ENCODE data around the gene PRMT9.

DNA sequence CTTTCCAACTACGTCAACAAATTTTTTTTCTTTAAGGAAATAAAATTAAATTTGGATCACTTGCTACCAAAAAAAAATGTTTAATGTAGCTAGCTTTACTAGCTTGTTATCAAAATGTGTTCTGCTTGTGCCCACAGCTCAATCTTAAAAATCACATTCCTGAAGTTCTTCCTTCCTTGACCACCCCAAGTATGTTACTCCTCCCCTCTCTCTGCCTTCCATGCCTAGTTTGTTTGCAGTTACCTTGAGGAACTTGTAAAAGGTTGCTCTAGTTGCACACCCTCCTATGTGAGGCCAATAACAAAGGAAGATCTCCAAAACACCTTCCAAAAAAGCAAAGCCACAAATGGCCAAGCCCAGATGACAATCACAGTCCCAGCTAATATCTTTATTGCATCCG lies 86.4 kb downstream of the PRMT9 start:
- TF ChIP-seq POLR2A (IDR thresholded peaks at IDR 0.05) (no peak), EP300 (IDR thresholded peaks at IDR 0.05) (no peak)
- TF ChIP-seq, protein P1, sequence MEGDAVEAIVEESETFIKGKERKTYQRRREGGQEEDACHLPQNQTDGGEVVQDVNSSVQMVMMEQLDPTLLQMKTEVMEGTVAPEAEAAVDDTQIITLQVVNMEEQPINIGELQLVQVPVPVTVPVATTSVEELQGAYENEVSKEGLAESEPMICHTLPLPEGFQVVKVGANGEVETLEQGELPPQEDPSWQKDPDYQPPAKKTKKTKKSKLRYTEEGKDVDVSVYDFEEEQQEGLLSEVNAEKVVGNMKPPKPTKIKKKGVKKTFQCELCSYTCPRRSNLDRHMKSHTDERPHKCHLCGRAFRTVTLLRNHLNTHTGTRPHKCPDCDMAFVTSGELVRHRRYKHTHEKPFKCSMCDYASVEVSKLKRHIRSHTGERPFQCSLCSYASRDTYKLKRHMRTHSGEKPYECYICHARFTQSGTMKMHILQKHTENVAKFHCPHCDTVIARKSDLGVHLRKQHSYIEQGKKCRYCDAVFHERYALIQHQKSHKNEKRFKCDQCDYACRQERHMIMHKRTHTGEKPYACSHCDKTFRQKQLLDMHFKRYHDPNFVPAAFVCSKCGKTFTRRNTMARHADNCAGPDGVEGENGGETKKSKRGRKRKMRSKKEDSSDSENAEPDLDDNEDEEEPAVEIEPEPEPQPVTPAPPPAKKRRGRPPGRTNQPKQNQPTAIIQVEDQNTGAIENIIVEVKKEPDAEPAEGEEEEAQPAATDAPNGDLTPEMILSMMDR (IDR thresholded peaks at IDR 0.05) = no peak
